Measurements from ENCODE around the gene LGR4.
"Not testable (repeated sequence)": the region's sequence is repeated elsewhere in the genome, so short reads cannot be mapped to it uniquely, and the experiment has no call there.

The LGR4 gene

DNA sequence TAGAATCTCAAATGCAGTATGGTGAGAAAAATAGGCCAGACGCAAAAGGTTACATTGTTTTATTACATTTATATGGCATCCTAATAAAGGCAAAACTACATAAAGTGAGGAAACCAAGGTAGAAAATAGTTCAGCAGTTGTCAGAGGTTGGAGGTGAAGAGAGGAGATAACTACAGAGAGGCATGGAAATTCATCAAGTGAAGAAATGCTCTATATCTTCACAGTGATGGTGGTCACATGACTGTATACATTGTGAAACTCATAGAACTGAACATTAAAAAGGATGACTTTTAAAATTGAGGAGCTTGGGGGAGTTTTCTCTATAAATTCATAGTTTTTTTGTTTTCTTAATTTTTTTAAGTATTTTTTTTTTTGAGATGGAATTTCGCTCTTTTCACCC lies 14.4 kb downstream of the LGR4 start:
- no peak for DNase-seq

- no peak for DNase-seq
These were observed 15.7 kb downstream of the LGR4 start for GRCh38 chr11:27456795-27457329.

DNA sequence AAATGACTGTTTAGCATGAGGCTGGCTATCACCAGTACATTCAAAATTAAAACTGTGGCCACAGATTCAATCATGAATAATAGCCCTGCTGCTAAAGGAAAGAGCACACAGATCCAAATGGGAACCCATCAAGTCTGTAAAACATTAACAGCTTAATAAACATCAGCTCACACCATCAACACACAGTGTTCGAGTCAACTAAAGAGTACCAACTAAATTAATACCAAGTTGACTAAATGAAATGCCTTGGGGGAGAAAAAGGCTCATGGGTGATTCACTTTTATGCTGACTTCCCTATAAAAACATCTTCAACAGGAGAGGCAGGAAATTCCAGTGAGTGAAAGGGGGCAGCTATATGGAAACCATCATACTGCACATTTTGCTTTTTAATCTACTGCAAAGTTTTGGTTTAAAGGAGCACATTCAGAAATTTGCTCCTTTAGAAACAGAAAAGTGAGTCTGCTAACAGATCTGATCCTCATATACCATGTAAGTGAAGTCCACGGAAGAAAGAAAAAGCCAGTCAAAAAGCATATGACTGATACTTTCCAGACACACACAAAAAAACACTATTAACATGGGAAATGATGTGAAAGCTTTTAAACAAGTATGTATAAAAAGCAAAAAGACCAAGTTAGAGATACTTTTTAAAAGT lies 16.3 kb downstream of the LGR4 start:
- no peak for DNase-seq

- no peak for DNase-seq
These were observed 16.9 kb downstream of the LGR4 start for GRCh38 chr11:27455667-27456066.

- DNase-seq: no peak
These were observed 18.9 kb downstream of the LGR4 start for GRCh38 chr11:27453701-27454100.

DNA sequence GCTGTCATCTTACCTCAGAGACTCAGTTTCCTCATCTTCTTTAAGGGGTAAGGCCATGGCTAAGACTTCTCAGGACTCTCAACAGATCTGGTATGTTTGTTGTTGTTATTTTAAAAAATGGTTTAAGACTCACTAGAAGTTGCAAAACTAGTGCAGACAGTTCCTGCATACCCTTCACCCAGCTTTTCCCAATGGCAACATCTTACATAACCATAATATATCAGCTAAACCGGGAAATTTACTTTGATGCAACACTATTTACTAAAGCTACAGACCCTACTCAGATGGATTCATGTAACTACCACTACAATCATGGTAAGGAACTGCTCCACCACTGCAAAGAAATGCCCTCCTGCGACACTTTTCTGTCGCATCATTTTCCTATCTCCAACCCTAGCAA lies 20.4 kb downstream of the LGR4 start:
- no peak for DNase-seq

DNA sequence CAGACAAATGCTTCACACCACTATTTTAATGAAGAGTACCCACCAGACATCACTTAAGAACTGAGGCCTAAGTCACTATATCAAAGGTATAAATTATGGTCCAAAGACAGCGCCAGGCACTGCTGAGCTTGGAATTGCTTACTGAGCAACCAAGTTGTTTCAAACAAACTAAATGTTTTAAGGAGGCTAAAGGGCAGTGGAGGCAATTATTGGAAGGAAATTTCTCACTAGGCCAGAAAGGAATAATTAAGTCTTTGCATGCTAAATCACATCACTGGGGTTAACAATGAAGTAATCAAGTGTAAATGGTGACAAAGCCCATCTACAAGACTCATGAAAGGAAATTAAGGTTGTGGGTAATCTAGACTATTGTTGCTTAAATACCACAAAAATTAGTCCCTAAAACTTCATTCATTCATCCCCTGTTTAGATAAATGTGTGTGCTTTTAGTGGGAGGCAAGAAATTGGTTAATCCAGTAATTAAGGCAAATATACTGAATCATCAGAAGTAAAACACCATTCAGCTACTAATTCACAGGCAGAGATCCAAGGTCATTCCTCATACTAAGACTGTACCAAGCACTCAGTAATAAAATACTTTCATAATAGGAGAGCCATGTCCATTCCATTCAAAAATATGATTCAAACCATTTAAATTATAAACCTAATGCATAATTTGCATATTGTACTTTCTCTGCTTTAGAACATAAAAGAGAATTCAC lies 21.2 kb downstream of the LGR4 start:
- DNase-seq: no peak

DNA sequence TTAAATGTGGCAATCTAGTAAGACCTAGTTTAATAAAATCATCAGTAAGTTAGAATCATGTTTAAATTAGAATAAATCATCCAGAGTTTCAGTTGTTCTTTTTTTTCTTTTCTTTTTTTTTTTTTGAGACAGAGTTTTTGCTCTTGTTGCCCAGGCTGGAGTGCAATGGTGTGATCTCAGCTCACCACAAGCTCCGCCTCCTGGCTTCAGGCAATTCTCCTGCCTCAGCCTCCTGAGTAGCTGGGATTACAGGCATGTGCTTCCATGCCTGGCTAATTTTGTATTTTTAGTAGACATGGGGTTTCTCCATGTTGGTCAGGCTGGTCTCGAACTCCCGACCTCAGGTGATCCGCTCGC lies 24.4 kb downstream of the LGR4 start:
- not testable (repeated sequence) for DNase-seq

- DNase-seq: no peak
These were observed 25.1 kb downstream of the LGR4 start for GRCh38 chr11:27447288-27448183.

- DNase-seq: no peak
These were observed 27.0 kb downstream of the LGR4 start for GRCh38 chr11:27445625-27446024.

DNA sequence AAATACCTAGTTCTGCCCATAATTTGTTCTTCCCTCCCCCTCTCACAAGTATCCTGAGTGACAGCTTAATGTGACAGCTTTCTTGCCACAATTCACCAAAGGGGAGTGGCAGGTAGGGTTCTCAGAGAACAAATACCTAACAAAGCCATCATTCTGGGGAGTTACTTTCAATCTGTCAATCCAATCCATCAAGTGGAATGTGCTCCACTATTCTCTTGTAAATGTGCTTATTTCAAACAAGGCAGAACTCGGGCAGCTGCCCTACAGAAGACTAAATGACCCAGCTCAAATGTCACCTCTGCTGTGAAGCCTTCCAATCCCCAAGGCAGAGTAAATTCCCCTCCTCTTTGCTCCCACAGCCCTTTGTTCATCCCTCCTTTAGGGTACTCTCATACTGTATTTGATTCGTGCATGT lies 27.8 kb downstream of the LGR4 start:
- DNase-seq: peak in 1 of 2 experiments; percentile 21

- DNase-seq: no peak
These were observed 28.7 kb downstream of the LGR4 start for GRCh38 chr11:27443746-27444507.

DNA sequence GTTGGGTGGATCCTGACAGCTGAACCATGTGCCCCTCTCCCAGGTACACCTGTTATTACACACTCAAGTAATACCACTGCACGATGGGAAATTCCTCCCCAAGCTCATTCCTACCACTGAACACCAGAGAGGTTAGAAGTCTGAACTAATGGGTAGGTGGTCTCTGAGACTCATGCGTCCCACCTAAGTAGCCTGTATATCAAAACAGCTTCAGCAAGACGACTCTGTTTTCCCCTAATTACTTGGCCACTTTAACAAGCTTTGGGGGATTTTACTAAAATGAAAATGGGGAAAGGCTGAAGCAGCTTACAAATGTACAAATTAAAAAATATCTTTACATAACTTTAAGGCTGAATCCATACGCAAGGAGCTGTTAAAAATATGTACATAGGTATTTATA lies 29.4 kb downstream of the LGR4 start:
- no peak for DNase-seq

DNA sequence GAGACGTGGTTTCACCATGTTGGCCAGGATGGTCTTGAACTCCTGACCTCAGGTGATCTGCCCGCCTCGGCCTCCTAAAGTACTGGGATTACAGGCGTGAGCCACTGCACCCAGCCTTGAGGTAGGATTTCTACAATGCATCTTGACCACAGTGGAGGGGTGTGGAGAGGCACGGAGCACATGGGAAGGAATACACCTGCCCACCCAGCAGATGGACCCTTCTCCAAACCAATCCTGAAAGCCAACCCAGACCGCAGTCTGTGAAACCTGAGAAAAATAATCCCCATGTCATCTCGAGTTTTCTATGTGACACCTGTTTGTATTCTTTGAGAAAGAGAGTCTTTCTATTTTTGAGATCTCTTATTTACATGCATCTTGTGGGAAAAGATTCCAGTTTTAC lies 32.5 kb downstream of the LGR4 start:
- DNase-seq: no peak

GRCh38 chr11:27438595-27438981 lies 34.0 kb downstream of the LGR4 start:
- no peak for DNase-seq

DNA sequence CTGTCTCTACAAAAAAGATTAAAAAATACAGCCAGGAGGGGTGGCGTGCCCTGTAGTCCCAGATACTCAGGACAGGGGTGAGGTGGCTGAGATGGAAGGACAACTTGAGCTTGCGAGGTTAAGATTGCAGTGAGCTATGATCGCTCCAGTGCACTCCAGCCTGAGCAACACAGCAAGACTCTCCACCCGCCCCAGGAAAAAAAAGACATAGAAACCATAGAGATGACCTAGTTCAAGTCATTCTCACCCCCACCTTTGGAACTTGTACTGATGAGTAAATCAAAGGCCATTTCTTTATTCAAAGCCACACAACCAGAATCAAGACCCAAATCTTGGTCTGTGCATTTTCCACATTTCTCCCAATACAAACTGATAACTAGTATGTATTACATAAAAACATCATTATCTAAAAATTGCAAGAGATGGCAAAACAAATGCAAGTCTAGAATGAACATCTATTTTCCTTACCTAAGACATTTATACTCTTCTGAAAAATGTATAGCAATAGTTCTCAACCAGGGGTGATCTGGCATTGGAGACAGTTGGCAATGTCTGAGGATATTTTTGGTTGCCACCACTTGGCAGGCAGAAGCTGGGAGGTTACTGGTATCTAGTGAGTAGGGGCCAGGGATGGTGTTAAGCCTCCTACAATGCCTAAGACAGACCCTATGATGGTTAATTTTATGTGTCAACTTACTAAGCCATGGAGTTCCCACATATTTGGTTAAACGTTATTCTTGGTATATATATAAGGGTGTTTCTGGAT lies 34.6 kb downstream of the LGR4 start:
- DNase-seq: no peak

DNA sequence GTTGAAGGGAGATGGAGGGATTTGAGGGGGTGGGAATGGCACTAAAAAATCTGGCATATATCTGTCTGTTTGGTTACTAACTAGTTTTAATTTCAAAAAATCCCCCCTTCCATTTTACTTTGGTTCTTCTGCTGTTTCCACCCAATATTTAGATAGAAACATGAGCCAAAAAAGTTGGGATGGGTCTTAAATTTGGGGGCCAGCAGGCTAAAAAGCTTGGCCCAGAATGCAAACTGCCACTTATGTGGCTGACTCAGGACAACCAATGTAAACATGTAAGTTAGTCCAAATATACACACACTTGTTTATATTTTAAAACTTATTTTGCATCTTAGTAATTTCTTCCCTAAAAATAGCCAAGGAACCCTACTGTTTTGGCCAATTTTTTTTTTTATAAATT lies 35.7 kb downstream of the LGR4 start:
- no peak for DNase-seq

DNA sequence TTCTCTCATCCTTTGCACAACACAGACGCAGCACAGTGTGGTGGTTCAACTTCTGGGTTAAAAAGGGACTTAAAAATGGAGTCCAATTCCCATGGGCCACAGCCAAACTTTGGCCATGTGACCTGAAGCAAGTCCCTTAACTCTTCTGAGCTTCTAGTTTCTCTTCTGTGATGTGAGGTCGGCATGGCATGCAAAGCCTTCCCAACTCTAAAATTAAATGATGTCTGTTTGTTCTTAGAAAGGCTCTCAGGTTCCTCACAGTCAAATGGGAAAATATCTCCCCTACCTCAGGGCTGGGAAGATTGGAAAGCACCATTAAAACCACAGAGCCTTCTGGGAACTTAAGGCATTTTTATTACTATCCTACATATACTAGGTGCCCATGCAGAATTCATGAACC lies 38.8 kb downstream of the LGR4 start:
- no peak for DNase-seq

DNA sequence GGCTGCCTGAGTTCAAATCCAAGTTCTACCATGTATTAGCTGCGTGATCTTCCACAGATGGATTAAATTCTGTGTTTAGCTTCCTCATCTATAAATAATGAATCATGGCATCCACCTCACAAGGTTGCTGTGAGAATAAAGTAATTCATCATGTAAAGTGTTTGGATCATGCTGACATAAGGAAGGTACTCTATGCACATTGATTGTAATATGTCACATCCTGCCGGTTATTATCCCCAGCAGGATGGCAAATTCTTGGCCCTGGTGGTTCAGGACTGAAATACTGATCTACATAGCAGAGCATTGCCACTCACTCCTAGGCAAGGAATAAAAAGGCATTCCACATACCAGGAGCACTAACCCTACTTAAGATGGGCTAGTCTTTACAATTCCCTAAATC lies 40.8 kb downstream of the LGR4 start:
- no peak for DNase-seq

GRCh38 chr11:27429761-27430393 lies 42.7 kb downstream of the LGR4 start:
- DNase-seq: no peak

- no peak for DNase-seq
These were observed 45.2 kb downstream of the LGR4 start for GRCh38 chr11:27427183-27427980.

Measured in NCI-H187 (cell line).